Measurements from ENCODE around the gene TMEM120A.
"Not testable (repeated sequence)": the region's sequence is repeated elsewhere in the genome, so short reads cannot be mapped to it uniquely, and the experiment has no call there.

TMEM120A gene

DNA sequence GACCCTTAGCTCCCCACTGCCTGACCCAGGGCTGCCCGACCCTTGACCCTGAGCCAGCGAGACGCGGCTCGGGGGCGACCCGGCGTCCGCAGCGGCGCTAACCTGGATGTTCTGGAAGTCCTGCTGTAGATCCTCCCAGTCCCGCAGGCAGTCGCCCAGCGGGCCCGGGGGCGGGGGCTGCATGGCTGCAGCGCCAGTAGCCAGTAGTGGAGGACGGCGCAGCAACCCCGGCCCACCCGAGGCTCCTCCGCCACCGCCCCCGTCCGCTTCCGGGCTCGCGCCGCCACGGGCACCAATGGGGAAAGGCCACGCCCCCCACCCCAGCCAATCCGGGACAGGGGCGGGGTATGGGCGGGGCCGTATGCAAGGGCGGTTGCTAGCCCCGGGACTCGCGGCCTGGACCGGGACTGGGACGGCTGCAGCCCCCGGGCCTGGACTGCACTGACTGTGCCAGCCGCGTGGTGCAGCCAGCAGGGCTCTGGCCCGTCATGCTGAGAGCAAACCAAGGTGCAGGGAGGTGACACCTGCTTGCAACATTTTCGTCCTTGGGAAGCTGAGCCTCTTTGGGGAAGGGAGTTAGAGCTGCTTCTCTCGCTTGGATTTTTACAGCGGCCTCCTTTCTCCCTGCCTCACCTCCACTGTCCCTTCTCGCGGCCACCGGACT, at the start of gene TMEM120A:
Gene TMEM120A, minus strand, starts transcription at position 208 of the 664 bp plus-strand sequence. Its CDS starts 25 bp downstream, at position 183.
- DNase-seq (ENCODE audit: low spot score), result peak; percentile 100

DNA sequence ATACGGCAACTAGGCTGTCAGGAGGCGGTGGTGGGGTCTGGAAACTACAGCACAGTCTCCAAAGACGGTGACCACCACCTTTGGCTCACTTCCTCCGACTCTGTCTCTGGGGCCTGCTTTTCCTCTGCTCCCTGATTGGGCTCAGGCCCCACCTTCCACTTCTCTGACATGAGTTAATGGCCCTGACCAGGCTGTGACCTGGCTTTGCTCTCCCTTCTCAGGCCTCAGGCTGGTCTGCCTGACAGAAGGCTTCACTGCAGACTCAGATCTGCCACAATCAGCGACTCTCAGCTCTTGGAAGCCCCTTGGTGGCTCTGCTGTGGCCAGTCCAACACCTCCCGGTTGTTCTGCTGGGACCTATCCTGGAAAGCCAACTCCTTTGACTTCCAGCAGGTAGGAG, 45.7 kb upstream of the TMEM120A start:
- DNase-seq (ENCODE audit: low spot score), result no peak

DNA sequence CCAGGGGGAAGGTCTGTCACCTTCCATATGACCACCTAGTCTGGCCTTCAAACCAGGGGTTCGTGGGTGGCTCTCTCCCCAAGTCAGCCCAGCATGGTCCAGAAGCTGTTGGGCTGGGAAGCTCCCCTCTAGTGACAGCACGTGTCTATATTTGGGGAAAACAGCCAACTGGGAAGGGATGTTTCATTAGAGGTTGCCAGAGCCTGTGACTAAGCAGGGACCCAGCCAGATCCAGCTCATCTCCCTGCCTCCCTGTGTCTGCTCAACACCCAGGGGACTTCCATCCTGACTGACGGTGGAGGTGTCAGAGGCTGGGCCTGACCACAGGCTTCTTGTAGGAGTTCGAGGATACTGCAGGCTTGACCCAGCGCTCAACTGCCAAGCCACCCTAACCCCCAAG, 42.9 kb upstream of the TMEM120A start:
- peak; percentile 93 for DNase-seq (ENCODE audit: low spot score)

DNA sequence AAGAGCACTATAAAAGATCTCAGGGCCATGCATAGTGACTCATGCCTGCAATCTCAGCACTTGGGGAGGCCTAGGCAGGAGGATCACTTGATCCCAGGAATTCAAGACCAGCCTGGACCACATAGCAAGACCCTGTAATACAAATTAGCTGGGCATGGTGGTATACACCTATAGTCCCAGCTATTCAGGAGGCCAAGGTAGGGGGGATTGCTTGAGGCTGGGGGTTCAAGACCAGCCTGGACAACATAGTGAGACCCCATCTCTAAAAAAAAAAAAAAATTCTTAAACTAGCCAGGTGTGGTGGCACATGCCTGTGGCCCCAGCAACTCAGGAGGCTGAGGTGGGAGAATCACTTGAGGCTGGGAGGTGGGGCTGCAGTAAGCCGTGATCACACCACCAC, 37.6 kb upstream of the TMEM120A start:
- no peak for DNase-seq (ENCODE audit: low spot score)

DNA sequence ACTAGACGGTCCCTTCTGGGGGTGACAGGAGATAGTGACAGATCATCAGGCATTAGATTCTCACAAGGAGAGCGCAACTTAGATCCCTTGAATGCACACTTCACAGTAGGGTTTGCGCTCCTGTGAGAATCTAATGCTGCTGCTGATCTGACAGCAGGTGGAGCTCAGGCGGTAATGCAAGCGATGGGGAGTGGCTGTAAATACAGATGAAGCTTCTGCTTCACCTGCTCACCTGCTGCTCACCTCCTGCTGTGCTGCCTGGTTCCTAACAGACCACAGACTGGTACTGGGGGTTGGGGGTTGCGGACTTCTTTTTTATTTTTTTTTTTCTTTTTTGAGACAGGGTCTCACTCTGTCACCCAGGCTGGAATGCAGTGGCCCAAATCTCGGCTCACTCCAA, 35.3 kb upstream of the TMEM120A start:
- not testable (repeated sequence) for DNase-seq (ENCODE audit: low spot score)

DNA sequence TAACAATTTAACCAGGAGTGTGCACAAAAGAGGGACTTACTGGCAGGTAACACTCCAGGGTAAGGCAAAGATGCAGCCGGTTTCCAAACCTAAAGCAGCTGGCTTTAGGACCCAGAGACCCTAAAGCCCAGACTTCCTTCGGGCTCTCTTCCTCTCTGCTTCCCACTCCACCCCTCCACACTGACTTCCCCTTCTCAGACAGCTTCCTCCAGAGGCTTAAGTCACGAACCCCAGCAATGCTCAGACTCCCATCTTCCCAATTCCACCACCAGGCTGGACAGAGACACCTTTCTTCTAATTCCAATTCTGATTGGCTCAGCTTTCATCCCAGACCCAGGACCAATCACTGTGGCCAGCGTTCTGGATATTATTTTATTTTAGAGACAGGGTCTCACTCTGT, 28.6 kb upstream of the TMEM120A start:
- no peak for DNase-seq (ENCODE audit: low spot score)

DNA sequence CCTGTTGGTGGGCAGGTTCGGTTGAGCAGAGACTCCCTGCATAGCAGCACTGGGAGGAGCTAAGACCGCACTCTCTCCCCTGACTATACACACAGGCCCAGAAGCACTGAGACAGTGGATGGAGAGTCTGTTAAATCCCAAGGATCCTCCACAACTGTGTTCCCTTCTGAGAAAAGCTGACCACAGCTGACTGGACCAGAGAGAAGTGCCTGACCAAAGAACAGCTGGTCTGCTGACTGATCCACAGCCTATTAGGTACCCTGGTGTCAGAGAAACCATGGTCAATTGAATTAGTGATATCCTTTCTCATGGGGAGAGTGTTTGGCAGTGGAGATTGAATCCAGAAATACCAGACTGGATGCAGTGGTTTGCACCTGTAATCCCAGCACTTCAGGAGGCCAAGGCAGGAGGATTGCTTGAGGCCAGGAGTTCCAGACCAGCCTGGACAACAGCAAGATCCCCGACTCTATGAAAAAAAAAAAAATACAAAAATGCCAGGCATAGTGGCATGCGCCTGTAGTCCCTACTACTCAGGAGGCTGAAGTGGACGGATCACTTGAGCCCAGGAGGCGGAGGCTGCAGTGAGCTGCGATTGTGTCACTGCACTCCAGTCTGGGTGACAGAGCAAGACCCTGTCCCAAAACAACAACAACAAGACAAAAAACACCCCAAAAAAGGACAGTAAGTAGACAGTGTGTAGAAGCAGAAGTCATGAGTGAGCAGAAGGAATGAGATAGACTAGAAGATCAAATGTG, 27.8 kb upstream of the TMEM120A start:
- DNase-seq (ENCODE audit: low spot score), result no peak

DNA sequence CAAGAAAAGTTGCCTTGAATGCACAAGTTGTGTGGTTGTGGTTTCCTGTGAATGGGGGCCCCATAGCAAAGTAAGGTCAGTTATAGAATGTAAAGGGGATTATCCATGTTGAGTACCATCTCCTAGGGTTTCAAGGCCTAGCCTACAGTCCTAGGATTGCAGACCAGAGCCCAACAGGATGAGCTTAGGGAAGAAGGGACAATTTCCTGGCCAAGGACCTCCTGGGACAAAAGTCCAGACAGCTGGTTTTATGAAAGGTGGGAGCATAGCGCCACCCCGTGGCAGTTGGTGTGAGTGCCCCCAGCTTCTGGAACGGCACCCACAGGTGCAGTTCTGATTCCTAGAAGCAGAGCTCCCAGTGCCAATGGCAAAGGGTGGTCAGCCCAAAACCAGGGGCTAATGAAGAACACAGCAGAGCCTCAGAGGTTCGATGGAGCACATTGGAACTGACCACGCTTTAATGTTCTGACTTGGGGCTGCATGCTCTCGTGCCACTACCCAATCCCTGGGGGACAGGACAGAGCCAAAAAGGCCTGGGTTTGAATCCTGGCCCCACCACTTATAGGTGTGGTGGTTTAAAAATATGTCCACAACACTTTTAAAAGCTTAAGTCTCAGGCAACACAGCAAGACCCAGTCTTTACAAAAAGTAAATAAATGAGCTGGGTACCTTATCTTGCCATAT, 25.8 kb upstream of the TMEM120A start:
- peak; percentile 80 for DNase-seq (ENCODE audit: low spot score)

DNA sequence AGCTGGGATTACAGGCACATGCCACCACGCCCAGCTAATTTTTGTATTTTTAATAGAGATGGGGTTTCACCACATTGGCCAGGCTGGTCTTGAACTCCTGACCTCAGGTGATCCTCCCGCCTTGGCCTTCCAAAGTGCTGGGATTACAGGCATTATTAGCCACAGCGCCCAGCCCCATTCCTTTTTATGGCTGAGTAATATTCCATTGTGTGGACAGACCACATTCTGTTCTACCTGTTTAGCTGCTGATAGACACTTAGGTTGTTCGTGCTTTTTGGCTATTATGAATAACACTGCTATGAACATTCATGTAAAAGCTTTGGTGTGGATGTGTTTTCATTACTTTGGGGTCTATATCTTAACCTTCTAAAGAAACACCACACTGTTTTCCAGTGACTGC, 24.1 kb upstream of the TMEM120A start:
- not testable (repeated sequence) for DNase-seq (ENCODE audit: low spot score)

DNA sequence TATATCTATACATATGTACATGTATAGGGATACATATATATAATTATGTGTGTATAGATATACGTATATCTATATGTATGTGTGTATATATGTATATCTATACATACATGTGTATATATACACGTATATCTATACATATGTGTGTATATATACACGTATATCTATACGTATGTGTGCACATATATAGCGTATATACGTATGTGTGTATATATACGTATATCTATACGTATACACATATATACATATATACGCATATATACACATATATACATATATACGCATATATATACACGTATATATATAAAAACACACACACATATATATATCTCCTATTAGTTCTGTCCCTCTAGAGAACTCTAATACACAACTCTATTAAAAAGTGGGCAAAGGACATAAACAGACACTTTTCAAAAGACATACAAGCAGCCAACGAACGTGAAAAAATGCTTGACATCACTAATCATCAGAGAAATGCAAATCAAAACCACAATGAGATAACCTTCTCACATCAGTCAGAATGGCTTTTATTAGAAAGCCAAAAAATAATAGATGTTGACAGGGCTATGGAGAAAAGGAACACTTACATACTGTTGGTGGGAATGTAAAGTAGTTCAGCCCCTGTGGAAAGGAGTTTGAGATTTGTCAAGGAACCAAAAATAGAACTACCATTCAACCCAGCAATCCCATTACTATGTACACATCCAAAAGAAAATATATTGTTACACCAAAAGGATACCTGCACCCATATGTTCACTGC, 22.0 kb upstream of the TMEM120A start:
- no peak for DNase-seq (ENCODE audit: low spot score)

DNA sequence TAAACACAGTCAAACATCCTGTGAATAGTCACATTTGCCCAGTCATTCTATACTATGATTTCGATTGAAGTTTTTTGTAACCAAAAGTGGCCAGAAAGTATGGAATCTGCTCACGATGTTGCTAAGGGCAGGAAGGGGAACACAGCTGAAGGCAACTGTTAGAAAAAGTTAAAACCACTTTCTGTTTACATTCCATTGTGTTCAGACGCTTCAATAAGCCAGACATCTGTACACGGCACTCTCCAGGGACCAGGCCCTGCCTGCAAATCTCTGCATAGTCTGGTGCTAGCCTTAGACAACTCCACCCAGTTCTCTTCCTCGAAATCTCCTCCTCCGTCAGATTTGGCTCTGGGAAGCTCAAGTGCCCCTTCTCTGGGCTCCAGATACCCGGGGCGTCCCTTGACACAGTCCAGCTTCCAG, 17.1 kb upstream of the TMEM120A start:
- DNase-seq (ENCODE audit: low spot score), result peak; percentile 89

DNA sequence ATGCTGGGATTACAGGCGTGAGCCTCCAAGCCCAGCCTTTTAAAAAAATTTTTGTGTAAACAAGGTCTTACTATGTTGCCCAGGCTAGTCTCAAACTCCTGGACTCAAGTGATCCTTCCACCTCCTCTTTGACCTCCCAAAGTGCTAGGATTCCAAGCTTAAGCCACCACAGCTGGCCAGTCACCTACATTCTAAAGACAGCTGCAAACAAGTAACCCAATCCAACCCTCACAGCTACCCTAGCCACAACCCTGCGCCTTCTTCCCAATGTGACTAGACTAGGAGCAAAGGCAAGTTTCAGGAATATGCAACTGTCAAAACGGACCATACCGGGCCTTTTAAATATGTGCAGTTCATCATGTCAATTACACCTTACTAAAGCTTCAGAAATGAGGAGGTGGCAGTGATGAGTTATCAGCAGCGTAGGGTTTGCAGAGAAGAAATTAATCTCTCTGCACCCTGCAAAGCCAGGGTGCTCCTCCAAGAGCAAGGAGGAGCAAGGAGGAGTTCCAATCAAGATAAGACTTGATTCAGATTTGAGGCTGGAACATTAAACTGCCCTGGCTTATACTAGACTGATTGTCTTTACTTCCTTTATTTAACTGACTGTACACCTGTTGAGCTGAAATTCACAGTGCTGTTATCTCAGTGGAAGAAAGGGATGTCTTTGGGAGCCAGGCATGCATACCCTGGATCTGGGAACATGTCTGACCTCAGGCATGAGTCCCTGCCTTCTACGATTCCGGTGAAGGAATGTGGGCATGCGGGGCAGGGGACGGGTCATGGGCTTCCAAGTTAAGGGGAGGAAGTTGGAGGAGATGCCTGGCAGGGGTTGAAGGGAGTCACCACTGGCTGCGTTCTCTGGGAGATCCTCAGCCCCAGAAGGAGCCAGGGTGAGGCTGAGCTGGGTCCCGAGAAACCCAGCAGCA, 15.5 kb upstream of the TMEM120A start:
- no peak for DNase-seq (ENCODE audit: low spot score)

DNA sequence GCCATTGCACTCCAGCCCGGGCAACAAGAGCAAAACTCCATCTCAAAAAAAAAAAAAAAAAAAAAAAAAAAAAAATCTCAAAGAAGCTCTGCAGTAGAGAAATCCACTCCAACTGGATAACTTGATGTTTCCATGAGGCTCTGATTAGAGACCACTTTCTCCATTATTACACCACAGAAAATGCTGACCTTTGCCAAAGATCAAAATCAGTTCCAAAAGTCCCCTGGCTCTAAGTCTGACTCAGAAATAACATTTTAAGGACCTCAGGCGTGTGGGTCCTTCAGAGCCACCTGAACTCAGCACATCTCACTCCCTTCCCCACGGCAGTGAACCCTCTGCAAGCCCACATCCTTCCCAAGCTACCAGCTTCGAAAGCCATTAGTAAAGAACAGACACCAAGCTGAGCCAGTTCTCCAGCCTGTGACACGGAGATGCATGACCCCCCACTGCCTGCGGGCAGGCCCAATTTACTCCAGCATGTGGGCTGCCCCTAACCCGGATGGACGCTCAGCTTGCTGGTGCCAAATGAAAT, 13.8 kb upstream of the TMEM120A start:
- DNase-seq (ENCODE audit: low spot score), result no peak

DNA sequence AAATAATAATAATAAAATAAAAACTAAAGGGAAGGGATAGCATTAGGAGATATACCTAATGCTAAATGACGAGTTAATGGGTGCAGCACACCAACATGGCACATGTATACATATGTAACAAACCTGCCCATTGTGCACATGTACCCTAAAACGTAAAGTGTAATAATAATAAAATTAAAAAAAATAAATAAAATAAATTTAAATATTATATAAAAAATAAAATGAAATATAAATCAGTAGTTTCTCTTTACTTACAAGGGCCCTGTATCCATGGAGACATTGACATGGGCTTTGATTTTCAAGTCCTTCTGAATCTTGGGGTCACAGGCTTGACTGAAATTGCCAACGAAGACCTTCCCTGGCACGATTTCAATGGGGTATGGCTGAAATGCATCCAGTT, 10.6 kb upstream of the TMEM120A start:
- DNase-seq (ENCODE audit: low spot score), result not testable (repeated sequence)

DNA sequence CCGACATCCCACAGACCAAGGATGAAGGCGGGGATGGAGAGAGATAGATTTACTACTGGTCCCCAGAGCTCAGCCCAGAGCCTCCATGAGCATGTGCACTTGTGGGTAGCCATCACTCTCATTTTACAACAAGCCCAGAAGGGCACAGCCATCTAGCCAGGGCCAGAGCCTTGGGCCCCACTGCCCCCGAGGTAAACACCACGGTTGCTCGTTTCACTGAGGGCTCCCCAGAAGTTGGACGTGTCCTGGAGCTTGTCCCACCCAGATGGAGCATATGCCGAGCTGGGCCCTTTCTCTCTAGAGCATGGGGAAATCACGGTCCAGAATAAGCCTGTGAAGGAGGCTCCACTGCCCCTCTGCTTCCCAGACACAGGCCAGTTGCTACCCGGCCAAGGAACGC, 9.0 kb upstream of the TMEM120A start:
- DNase-seq (ENCODE audit: low spot score), result no peak

DNA sequence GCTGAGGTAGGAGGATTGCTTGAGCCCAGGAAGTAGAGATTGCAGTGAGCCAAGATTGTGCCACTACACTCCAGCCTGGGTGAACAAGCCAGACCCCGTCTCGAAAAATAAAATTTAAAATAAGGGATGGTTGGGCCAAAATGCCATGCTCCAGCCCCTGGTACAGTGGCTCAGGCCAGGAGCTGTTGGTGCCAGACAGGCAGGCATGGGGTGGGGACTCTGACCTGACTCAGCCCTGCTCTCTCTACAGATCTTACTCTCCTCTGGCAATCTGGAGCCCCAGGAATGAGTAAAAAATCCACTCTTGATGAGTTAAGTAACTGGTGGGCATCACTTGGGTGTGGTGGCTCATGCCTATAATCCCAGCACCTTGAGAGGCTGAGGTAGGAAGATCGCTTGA, 8.4 kb upstream of the TMEM120A start:
- DNase-seq (ENCODE audit: low spot score), result no peak

DNA sequence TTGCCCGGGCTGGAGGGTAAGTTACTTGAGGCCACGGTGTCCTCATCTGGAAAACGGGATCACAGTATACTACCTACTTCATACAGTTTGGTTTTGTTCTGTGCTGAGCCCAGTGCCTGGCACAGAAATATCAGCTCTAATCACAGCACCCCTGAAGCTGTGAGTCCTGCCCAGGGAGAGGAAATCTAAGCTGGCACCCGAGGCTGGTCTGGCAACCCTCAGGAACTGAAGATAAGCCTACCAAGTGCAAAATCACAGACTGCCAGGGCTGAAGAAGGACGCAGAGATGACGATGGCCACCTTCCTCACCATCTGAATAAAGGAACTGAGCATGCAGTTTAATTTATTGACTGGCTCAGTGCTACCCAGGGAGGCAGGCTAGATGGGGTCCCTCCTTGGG, 7.7 kb upstream of the TMEM120A start:
- no peak for DNase-seq (ENCODE audit: low spot score)

DNA sequence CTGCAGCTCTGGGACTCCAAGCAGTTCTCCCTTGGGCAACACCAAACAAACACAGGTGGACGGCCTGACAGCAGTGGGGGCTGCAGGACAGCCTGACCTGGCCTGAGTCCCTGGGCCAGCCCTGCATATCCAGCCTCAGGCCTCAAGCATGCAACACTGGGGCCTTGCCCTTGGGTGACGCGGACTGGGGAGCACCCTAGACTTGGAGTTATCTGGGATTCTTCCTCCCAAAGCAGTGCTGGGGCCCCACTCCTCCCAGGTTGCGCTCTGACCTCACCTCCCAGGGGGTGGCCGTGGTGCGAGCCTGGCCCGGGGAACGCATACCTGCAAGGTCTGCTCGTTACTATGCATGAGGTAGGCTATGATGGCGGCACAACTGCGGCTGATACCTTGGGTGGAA, 6.2 kb upstream of the TMEM120A start:
- no peak for DNase-seq (ENCODE audit: low spot score)

DNA sequence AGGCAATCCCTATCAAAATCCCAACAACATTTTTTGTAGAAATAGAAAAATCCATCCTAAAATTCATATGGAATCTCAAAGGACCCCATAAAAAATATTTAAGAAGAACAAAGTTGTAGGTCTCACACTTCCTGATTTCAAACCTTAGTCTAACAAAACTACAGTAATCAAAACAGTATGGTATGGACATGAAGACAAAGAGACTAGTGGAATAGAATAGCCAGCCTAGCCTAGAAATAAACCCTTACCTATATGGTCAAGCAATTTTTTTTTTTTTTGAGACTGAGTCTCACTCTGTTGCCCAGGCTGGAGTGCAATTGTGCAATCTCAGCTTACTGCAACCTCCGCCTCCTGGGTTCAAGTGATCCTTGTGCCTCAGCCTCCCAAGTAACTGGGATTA, 3.6 kb upstream of the TMEM120A start:
- no peak for DNase-seq (ENCODE audit: low spot score)

DNA sequence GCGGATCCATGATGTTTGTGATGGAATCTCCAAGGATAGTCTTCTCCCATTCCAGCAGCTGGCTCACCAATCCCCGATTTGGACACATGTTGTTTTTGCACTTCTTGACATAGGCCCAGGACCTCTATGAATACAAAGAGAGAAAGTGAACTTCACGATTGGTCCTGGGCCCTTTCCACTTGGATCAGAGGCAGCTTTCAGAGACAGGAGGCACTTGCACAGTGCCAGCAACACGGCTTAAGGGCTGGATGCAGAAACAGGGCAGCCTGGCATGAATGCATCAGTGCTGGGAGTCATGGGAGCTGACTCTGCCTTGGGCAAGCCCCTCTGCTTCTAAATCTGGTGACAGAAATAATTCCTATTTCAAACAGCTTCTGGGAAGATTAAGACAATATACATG, 2.1 kb upstream of the TMEM120A start:
- DNase-seq (ENCODE audit: low spot score), result no peak

DNA sequence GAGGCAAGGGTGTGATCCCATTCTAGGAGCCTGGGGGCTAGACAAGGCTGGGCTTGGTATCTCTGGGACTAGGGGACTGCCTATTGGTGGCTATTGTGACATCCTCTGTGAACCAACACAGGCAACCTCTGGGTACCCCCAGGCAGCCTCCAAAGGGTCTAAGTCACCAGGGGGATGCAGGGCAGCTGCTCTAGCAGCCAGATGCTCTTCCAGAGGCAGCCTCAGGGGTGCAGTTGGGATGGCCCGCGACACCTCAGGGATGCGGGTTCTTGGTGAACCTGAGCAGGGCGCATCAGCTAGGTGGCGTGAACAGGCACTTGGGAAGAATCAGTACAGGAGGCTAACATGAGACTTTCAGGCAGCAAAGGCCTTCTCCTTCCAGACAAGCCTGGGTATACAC, 1.6 kb upstream of the TMEM120A start:
- DNase-seq (ENCODE audit: low spot score), result no peak

All from GM03348 (cell line).